ENCODE results near the gene UBL3. TPM values are rescaled to one million over a fixed set of nuclear protein-coding genes. Genes with fewer than 3 reads are reported as not detected.

UBL3 gene
- total and polyA plus RNA-seq, 2 of the 8 experiments (the other 6 are each of a cell fraction or from before 2014, with no cell fraction given): 5.3 to 16.1 TPM

DNA sequence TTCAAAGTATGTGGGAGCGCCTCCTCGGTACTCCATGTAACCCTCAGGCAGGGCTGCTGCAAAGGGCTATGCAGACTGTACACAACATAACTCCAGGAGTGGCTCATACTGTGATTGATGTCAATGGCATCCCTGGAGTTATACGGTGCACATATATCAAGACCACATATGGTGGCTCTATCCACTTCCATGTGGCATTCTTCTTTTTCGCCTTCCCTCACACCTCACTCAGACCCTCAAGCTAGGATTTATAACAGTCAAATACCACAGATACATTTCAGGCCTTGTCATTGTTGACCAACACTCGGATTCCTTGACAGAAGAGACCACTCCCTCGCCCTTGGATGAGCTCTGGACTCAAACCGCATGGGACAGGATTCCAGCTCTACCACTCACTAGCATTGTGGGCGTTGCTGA lies 11.3 kb upstream of the UBL3 start:
- Histone ChIP-seq H4K91ac (replicated peaks; ENCODE audit: insufficient read length, low read length) (no peak overlapping the region), H4K20me1 (replicated peaks in 1 of 2; ENCODE audit: control insufficient read depth in 1 of 2, insufficient read depth in 2 of 2, low read length in 2 of 2) (no peaks in the 10 kb centered on the region), H3K79me1 (ENCODE audit: low read depth, low read length) (no peaks in the 10 kb centered on the region), H3K4me3 (ENCODE audit: extremely low read depth in 1 of 4, insufficient read depth in 2 of 4, low read depth in 3 of 4, low read length in 4 of 4) (no peak overlapping the region), H3K9ac (replicated peaks in 1 of 4; ENCODE audit: extremely low read depth in 1 of 4, low read depth in 3 of 4, low read length in 3 of 4) (no peak overlapping the region), H3K4me2 (ENCODE audit: insufficient read depth in 1 of 2, low read depth in 2 of 2, low read length in 2 of 2) (no peak overlapping the region), H4K8ac (ENCODE audit: extremely low read depth, insufficient read depth, low read length) (no peak overlapping the region), H3K18ac (ENCODE audit: extremely low read depth, low read length) (no peak overlapping the region), H3K4ac (replicated peaks; ENCODE audit: insufficient read length, low read depth, low read length) (no peak overlapping the region), H3K23ac (ENCODE audit: insufficient read length) (no peak overlapping the region), H3K79me2 (ENCODE audit: control insufficient read depth in 1 of 2, insufficient read depth in 2 of 2, low read length in 2 of 2) (no peaks in the 10 kb centered on the region), H2BK12ac (ENCODE audit: low read depth, low read length) (no peak overlapping the region), H2BK120ac (replicated peaks; ENCODE audit: low read depth, low read length) (no peak overlapping the region), H3K27me3 (replicated peaks in 1 of 4; ENCODE audit: control insufficient read depth in 3 of 4, extremely low read depth in 1 of 4, insufficient read depth in 3 of 4, low read length in 3 of 4) (no peaks in the 10 kb centered on the region; a peak in 1 of 7 replicates), H2BK15ac (ENCODE audit: low read length) (no peak overlapping the region), H3K27ac (ENCODE audit: low read depth, low read length) (no peak overlapping the region), H2BK20ac (ENCODE audit: low read length) (no peak overlapping the region), H2AK5ac (ENCODE audit: low read depth, low read length) (peak overlapping the region; percentile 32; the same call in 1 of the 2 replicates), H2BK5ac (ENCODE audit: low read depth, low read length) (no peak overlapping the region), H2AFZ (ENCODE audit: low read length) (no peak overlapping the region), H3K23me2 (ENCODE audit: low read depth, low read length) (no peaks in the 10 kb centered on the region; the same call in 1 of the 2 replicates), H3K14ac (ENCODE audit: insufficient read length) (no peak overlapping the region), H3K36me3 (ENCODE audit: control insufficient read depth in 2 of 4, insufficient read depth in 4 of 4, low read length in 3 of 4) (no peaks in the 10 kb centered on the region), H3K4me1 (replicated peaks in 1 of 4; ENCODE audit: control insufficient read depth in 3 of 4, insufficient read depth in 4 of 4, low read length in 3 of 4) (no peaks in the 10 kb centered on the region), H3K56ac (replicated peaks; ENCODE audit: insufficient read length, low read depth, low read length) (no peak overlapping the region), H3K9me3 (ENCODE audit: insufficient read depth in 2 of 2, low read depth in 1 of 2, low read length in 1 of 2) (no peaks in the 10 kb centered on the region), H4K5ac (ENCODE audit: insufficient read length, low read depth, low read length) (no peak overlapping the region)
- FAIRE-seq (no peak), DNase-seq (ENCODE audit: low read depth in 1 of 2, low spot score in 2 of 2) (no peak)
- ChIA-PET CTCF (ENCODE audit: partially characterized antibody) (no interaction called here), POLR2A (ENCODE audit: partially characterized antibody) (no interaction called here)
- TF ChIP-seq RAD21 (IDR thresholded peaks at IDR 0.05 in 1 of 2, conservative IDR thresholded peaks at IDR 0.05 in 1 of 2; ENCODE audit: low read depth in 2 of 2, low read length in 2 of 2): no peak
- no peak for TF ChIP-seq EGR1 (IDR thresholded peaks at IDR 0.05; ENCODE audit: borderline replicate concordance, low read depth, low read length)
- no peak for TF ChIP-seq BACH1 (IDR thresholded peaks at IDR 0.05; ENCODE audit: low read length)
- 94% methylated on average over 8 of the region's 8 CpGs; no CpG with 5 or more reads in 1 of the 2 experiments for WGBS, 2 experiments (ENCODE audit: extremely low coverage in 1 of 2, insufficient coverage in 1 of 2, insufficient read length in 1 of 2, insufficient replicate concordance in 2 of 2, low coverage in 1 of 2, low lambda C conversion rate in 2 of 2, missing lambda C conversion rate in 1 of 2)
